H9 (cell line): ENCODE results near the gene TMEM61. TPM values are rescaled to one million over a fixed set of nuclear protein-coding genes. Genes with fewer than 3 reads are reported as not detected.
A peak's percentile ranks its signal among the peaks of the same experiment; 100 is the strongest.

Experiments
- DNase-seq: peaks from one replicate; pipeline ENCODE4 v3.0.0-alpha.2; 2017
- H2AFZ ChIP-seq: one replicate; pipeline ENCODE4 v1.6.1; 2013; ENCODE audit warnings: mild to moderate bottlenecking, low read length, control low read depth, moderate library complexity
- H2AK5ac ChIP-seq: 2 replicates; pipeline ENCODE4 v1.6.1; 2013; ENCODE audit warnings: low read length, control low read depth, mixed read lengths; ENCODE audit not compliant: insufficient read length
- H2BK120ac ChIP-seq: one replicate; pipeline ENCODE4 v1.6.1; 2013; ENCODE audit warnings: low read depth, mild to moderate bottlenecking, low read length, control low read depth, inconsistent platforms; ENCODE audit not compliant: poor library complexity, severe bottlenecking
- H2BK12ac ChIP-seq: 2 replicates; pipeline ENCODE4 v1.6.1; 2013; ENCODE audit warnings: low read length, control low read depth, mixed read lengths, low read depth; ENCODE audit not compliant: insufficient read length
- H2BK15ac ChIP-seq: 2 replicates; pipeline ENCODE4 v1.6.1; 2013; ENCODE audit warnings: low read depth, low read length, control low read depth
- H2BK20ac ChIP-seq: one replicate; pipeline ENCODE4 v1.6.1; 2013; ENCODE audit warnings: low read depth, mild to moderate bottlenecking, low read length, control low read depth, inconsistent platforms; ENCODE audit not compliant: poor library complexity, severe bottlenecking
- H2BK5ac ChIP-seq: 2 replicates; pipeline ENCODE4 v1.6.1; 2013; ENCODE audit warnings: low read length, control low read depth, mixed read lengths; ENCODE audit not compliant: insufficient read length
- H3K14ac ChIP-seq: 2 replicates; pipeline ENCODE4 v1.6.1; 2013; ENCODE audit warnings: low read length, control low read depth; ENCODE audit not compliant: insufficient read depth
- H3K18ac ChIP-seq: 2 replicates; pipeline ENCODE4 v1.6.1; 2013; ENCODE audit warnings: low read depth, mild to moderate bottlenecking, mixed read lengths, low read length, control low read depth; ENCODE audit not compliant: insufficient read length
- H3K23ac ChIP-seq: 2 replicates; pipeline ENCODE4 v1.6.1; 2013; ENCODE audit warnings: low read length, control low read depth, mixed read lengths, low read depth; ENCODE audit not compliant: insufficient read length
- H3K23me2 ChIP-seq: 2 replicates; pipeline ENCODE4 v1.6.1; 2013; ENCODE audit warnings: low read depth, mild to moderate bottlenecking, mixed read lengths, low read length, control low read depth; ENCODE audit not compliant: insufficient read length, poor library complexity, severe bottlenecking
- H3K27ac ChIP-seq: 2 replicates; pipeline ENCODE4 v1.5.1; 2013; ENCODE audit warnings: low read length, control low read depth, mixed read lengths, low read depth; ENCODE audit not compliant: insufficient read length
- H3K27me3 ChIP-seq: 2 replicates; pipeline ENCODE4 v1.6.1; 2013; ENCODE audit warnings: low read length, control low read depth, inconsistent platforms; ENCODE audit not compliant: insufficient read depth
- H3K4ac ChIP-seq: 2 replicates; pipeline ENCODE4 v1.6.1; 2013; ENCODE audit warnings: low read depth, mild to moderate bottlenecking, control low read depth, inconsistent platforms, low read length, moderate library complexity
- H3K4me1 ChIP-seq: 2 replicates; pipeline ENCODE4 v1.6.1; 2013; ENCODE audit warnings: low read length, control low read depth, inconsistent platforms; ENCODE audit not compliant: insufficient read depth
- H3K4me2 ChIP-seq: 2 replicates; pipeline ENCODE4 v1.6.1; 2013; ENCODE audit warnings: low read length, control low read depth, mixed read lengths; ENCODE audit not compliant: insufficient read length, insufficient read depth
- H3K56ac ChIP-seq: 2 replicates; pipeline ENCODE4 v1.6.1; 2013; ENCODE audit warnings: low read depth, mild to moderate bottlenecking, mixed read lengths, low read length, control low read depth; ENCODE audit not compliant: insufficient read length
- H3K79me1 ChIP-seq: 2 replicates; pipeline ENCODE4 v1.6.1; 2013; ENCODE audit warnings: low read depth, mild to moderate bottlenecking, moderate library complexity, low read length, control low read depth, inconsistent platforms; ENCODE audit not compliant: insufficient read depth, poor library complexity, severe bottlenecking
- H3K79me2 ChIP-seq: 2 replicates; pipeline ENCODE4 v1.6.1; 2013; ENCODE audit warnings: low read length, control low read depth, inconsistent platforms; ENCODE audit not compliant: insufficient read depth
- H3K9ac ChIP-seq: 2 replicates; pipeline ENCODE4 v1.6.1; 2013; ENCODE audit warnings: low read length, control low read depth, mixed read lengths; ENCODE audit not compliant: insufficient read length; ENCODE audit errors: extremely low read depth
- H3K9me3 ChIP-seq: one replicate; pipeline ENCODE4 v1.6.1; 2013; ENCODE audit warnings: low read depth, low read length, inconsistent platforms; ENCODE audit not compliant: control insufficient read depth
- H3T11ph ChIP-seq: one replicate; pipeline ENCODE4 v1.6.1; 2013; ENCODE audit warnings: mild to moderate bottlenecking, low read length, control low read depth, inconsistent platforms
- H4K20me1 ChIP-seq: one replicate; pipeline ENCODE4 v1.6.1; 2013; ENCODE audit not compliant: control insufficient read depth, insufficient read length, insufficient read depth
- H4K5ac ChIP-seq: 2 replicates; pipeline ENCODE4 v1.6.1; 2013; ENCODE audit warnings: low read depth, mild to moderate bottlenecking, mixed read lengths, low read length, control low read depth; ENCODE audit not compliant: insufficient read length
- H4K8ac ChIP-seq: replicated peaks from 2 replicates; pipeline ENCODE4 v1.6.1; 2013; ENCODE audit warnings: low read length, control low read depth, mixed read lengths, low read depth; ENCODE audit not compliant: insufficient read length
- H4K91ac ChIP-seq: 2 replicates; pipeline ENCODE4 v1.6.1; 2013; ENCODE audit warnings: low read depth, mild to moderate bottlenecking, moderate library complexity, mixed read lengths, low read length, control low read depth; ENCODE audit not compliant: insufficient read length
- H3K27ac Mint-ChIP-seq, 3 experiments: 2 replicates in 2 of 3; 3 replicates in 1 of 3; pipeline ENCODE4 v1.8.0; 2020 to 2021; ENCODE audit warnings: mixed read lengths in 3 of 3, mild to moderate bottlenecking in 1 of 3, moderate library complexity in 1 of 3
- H3K27me3 Mint-ChIP-seq: 2 replicates; pipeline ENCODE4 v1.8.0; 2021; ENCODE audit warnings: low read depth, mild to moderate bottlenecking, moderate library complexity, mixed read lengths
- H3K36me3 Mint-ChIP-seq, 3 experiments: 2 replicates in 2 of 3; 3 replicates in 1 of 3; pipeline ENCODE4 v1.8.0; 2020 to 2021; ENCODE audit warnings: low read depth in 3 of 3, mixed read lengths in 3 of 3; ENCODE audit not compliant: insufficient read depth in 1 of 3
- H3K4me1 Mint-ChIP-seq, 2 experiments: 2 replicates each; pipeline ENCODE4 v1.8.0; 2020; ENCODE audit warnings: mixed read lengths in 2 of 2
- H3K4me3 Mint-ChIP-seq, 2 experiments: 2 replicates in 1 of 2; 3 replicates in 1 of 2; pipeline ENCODE4 v1.8.0; 2020 to 2021; ENCODE audit warnings: mild to moderate bottlenecking in 2 of 2, mixed read lengths in 2 of 2, moderate library complexity in 1 of 2
- H3K9me3 Mint-ChIP-seq, 2 experiments: 2 replicates in 1 of 2; 3 replicates in 1 of 2; pipeline ENCODE4 v1.8.0; 2020; ENCODE audit warnings: mild to moderate bottlenecking in 2 of 2, mixed read lengths in 2 of 2, moderate library complexity in 1 of 2
- WGBS: extraction: QIAGEN DNeasy Blood & Tissue Kit; methylation state at CpG from one replicate; pipeline ENCODE4 v1.1.7; 2013; ENCODE audit warnings: missing lambda C conversion rate, low lambda C conversion rate, mixed read lengths; ENCODE audit not compliant: insufficient read length; ENCODE audit errors: extremely low coverage; 5-methylcytosine and 5-hydroxymethylcytosine counted together
- total RNA-seq: library from RNA; stranded (reverse); gene quantifications from 2 replicates; pipeline ENCODE4 v1.2.1, GENCODE V29; 2021
- TF ChIP-seq, protein P1 (sequence below): fragments of 200-600 bp; sonication (generic); conservative IDR thresholded peaks from 3 replicates; pipeline ENCODE4 v1.8.0; 2021; ENCODE audit warnings: antibody characterized with exemption, mild to moderate bottlenecking

TMEM61 gene
- total RNA-seq, 1 experiment from 2014 or later, result 0.61 TPM

DNA sequence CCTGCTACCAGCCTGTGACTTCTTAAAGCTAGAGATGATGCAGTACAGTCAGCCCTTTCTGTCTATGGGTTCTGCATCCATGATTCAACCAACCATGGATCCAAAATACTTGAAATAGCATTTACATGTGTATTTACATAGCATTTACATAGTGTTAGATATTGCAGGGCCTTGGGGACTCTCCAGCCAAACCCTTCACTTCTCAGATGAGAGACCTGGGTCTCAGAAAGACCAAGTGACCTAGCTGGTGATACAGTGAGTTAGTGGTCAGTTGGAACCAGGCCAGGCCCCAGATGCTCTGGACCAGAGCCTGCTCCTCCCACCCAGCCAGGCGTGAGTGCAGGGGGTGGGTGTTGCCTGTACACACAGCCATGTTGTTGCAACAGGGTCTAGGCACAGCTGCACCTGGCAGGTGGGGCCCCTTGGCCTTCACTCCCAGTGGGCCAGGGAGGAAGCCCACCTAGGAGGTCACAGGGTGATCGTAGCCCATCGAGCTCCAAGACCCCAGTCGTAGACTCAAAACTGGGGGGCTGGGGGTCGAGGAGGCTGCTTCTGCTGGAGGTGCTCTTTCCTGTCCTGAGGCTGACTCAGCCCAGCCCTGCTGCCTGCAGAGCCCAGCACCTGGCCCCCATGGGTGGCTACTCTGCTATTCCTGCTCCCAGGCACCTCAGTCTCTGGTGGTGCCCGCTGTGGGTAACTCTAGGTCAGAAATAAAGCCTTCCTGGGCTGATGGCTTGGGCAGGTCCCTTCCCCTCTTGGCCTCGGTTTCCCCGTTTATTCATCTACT, 7.7 kb downstream of the TMEM61 start:
- Histone ChIP-seq H2BK20ac (no peak overlapping the region), H2BK15ac (no peak overlapping the region), H3K14ac (no peak overlapping the region), H4K91ac (no peak overlapping the region), H4K8ac (no peak overlapping the region), H2AFZ (no peak overlapping the region), H2BK12ac (no peak overlapping the region), H3K27me3 (no peaks in the 10 kb centered on the region), H3K4me2 (no peak overlapping the region), H3K9me3 (no peaks in the 10 kb centered on the region), H3K79me1 (no peaks in the 10 kb centered on the region), H2AK5ac (no peak overlapping the region), H3K27ac (no peak overlapping the region), H3K23ac (no peak overlapping the region), H3T11ph (no peak overlapping the region), H3K4me1 (peaks cover 6% of the 10 kb centered on the region; the same call in 1 of the 2 replicates), H3K18ac (no peak overlapping the region), H2BK5ac (no peak overlapping the region), H2BK120ac (no peak overlapping the region), H3K9ac (no peak overlapping the region), H3K79me2 (no peaks in the 10 kb centered on the region), H3K56ac (no peak overlapping the region), H4K5ac (no peak overlapping the region), H3K23me2 (no peaks in the 10 kb centered on the region), H3K4ac (no peak overlapping the region), H4K20me1 (no peaks in the 10 kb centered on the region)
- Mint-ChIP-seq H3K4me3 (no peak overlapping the region), H3K9me3 (no peaks in the 10 kb centered on the region), H3K27ac (peak overlapping the region in 1 of 3 experiments; percentile 67; a peak in 1 of 7 replicates), H3K4me1 (peaks cover 19 to 21% of the 10 kb centered on the region in 2 experiments), H3K27me3 (no peaks in the 10 kb centered on the region; the same call in 1 of the 2 replicates), H3K36me3 (no peaks in the 10 kb centered on the region)
- WGBS, result no CpG with 5 or more reads among the region's 8 CpGs
- no peak for DNase-seq
- TF ChIP-seq, protein P1, sequence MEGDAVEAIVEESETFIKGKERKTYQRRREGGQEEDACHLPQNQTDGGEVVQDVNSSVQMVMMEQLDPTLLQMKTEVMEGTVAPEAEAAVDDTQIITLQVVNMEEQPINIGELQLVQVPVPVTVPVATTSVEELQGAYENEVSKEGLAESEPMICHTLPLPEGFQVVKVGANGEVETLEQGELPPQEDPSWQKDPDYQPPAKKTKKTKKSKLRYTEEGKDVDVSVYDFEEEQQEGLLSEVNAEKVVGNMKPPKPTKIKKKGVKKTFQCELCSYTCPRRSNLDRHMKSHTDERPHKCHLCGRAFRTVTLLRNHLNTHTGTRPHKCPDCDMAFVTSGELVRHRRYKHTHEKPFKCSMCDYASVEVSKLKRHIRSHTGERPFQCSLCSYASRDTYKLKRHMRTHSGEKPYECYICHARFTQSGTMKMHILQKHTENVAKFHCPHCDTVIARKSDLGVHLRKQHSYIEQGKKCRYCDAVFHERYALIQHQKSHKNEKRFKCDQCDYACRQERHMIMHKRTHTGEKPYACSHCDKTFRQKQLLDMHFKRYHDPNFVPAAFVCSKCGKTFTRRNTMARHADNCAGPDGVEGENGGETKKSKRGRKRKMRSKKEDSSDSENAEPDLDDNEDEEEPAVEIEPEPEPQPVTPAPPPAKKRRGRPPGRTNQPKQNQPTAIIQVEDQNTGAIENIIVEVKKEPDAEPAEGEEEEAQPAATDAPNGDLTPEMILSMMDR, result no peak
